Measurements from ENCODE around the gene KRT37. TPM values are rescaled to one million over a fixed set of nuclear protein-coding genes. Genes with fewer than 3 reads are reported as not detected.

KRT37 gene
- total and polyA plus RNA-seq, 3 donors from 2014 or later = not detected

GRCh38 chr17:41417576-41418015 lies 6.8 kb downstream of the KRT37 start:
- no peak overlapping the region for H3K4me3 ChIP-seq
- peak overlapping the region in 1 of 2 donors; percentile 5 for H3K27ac ChIP-seq
- no peaks in the 10 kb centered on the region for H3K27me3 ChIP-seq
- H3K4me1 ChIP-seq = peaks cover 35% of the 10 kb centered on the region
- 66 to 67% methylated on average over 4 of the region's 4 CpGs for whole genome bisulfite sequencing, 2 donors
- no peaks in the 10 kb centered on the region for H3K36me3 ChIP-seq (ENCODE audit: low read depth, missing control alignments)
- no peak for DNase-seq
- intact Hi-C loops (cut with DNase I; ENCODE audit: low total_unique reads) = no loop called here
- TF ChIP-seq CTCF (IDR thresholded peaks at IDR 0.05) (peak in 1 of 3 experiments; percentile 23), POLR2A (IDR thresholded peaks at IDR 0.05) (no peak)
- no peaks in the 10 kb centered on the region for H3K9me3 ChIP-seq

GRCh38 chr17:41417127-41417526 lies 7.3 kb downstream of the KRT37 start:
- no peak overlapping the region for H3K4me3 ChIP-seq
- no peak for DNase-seq
- no peaks in the 10 kb centered on the region for H3K36me3 ChIP-seq (ENCODE audit: low read depth, missing control alignments)
- TF ChIP-seq POLR2A (IDR thresholded peaks at IDR 0.05) (no peak), CTCF (IDR thresholded peaks at IDR 0.05) (no peak)
- WGBS, 2 donors = 95 to 97% methylated on average over 6 of the region's 6 CpGs
- H3K4me1 ChIP-seq = peaks cover 35% of the 10 kb centered on the region
- H3K27me3 ChIP-seq = no peaks in the 10 kb centered on the region
- no peaks in the 10 kb centered on the region for H3K9me3 ChIP-seq
- H3K27ac ChIP-seq = peak overlapping the region in 1 of 2 donors; percentile 5
- intact Hi-C loops (cut with DNase I; ENCODE audit: low total_unique reads) = no loop called here

DNA sequence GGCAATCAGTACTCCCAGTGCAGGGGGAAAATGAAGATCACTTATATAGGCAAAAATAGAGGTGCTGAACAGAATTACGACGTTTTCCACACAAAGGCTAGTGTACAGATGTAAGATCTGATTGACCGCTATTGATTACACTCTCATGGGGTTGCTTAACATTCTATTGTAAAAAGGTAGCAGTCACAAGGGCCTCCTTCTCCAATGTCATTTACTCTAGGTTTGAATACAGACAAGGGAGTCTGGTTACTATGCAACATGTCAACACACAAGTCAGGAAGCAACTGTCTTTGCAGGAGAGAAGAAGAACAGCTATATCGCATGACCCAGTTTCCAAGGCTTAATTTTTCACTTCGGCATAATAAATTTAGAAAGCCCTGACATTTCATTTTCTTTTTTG lies 7.9 kb downstream of the KRT37 start:
- WGBS, 2 donors = 63% methylated on average over 5 of the region's 5 CpGs
- no peak for DNase-seq
- Histone ChIP-seq H3K9me3 (no peaks in the 10 kb centered on the region), H3K4me1 (peaks cover 35% of the 10 kb centered on the region), H3K4me3 (no peak overlapping the region), H3K27ac (peak overlapping the region in 1 of 2 donors; percentile 5), H3K36me3 (ENCODE audit: low read depth, missing control alignments) (no peaks in the 10 kb centered on the region), H3K27me3 (no peaks in the 10 kb centered on the region)
- intact Hi-C loops (cut with DNase I; ENCODE audit: low total_unique reads) = no loop called here
- no peak for TF ChIP-seq CTCF (IDR thresholded peaks at IDR 0.05)
- TF ChIP-seq POLR2A (IDR thresholded peaks at IDR 0.05) = no peak

DNA sequence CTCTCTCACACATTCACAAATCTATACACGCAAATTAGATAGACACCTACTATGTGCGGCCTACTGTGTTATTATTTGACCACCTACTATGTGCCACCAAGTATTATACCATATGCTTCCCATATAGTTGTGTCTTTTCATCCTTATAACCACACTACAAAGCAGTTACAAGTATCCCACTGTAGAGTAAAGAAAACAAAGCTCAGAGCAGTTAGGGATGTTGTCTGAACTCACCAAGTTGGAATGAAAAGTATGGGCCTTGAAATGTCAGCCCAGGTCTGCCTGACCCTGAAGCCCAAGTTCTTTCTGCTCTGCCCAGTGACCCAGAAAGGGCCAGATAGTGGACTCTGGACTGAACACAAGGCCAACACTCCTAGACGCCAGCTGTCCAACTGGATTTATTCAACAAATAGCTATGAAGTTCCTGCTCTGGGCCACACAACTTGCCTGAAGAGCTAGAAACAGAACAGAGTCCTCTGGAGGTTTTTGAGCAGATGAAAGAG lies 8.5 kb downstream of the KRT37 start:
- TF ChIP-seq POLR2A (IDR thresholded peaks at IDR 0.05) = no peak
- peak in 1 of 3 experiments; percentile 1 for TF ChIP-seq CTCF (IDR thresholded peaks at IDR 0.05)
- DNase-seq = peak; percentile 83
- peaks cover 34% of the 10 kb centered on the region for H3K4me1 ChIP-seq
- H3K4me3 ChIP-seq = no peak overlapping the region
- H3K9me3 ChIP-seq = no peaks in the 10 kb centered on the region
- peak overlapping the region in 1 of 2 donors; percentile 48 for H3K27ac ChIP-seq
- no peaks in the 10 kb centered on the region for H3K36me3 ChIP-seq (ENCODE audit: low read depth, missing control alignments)
- 58 to 63% methylated on average over 3 of the region's 3 CpGs for WGBS, 2 donors
- no peaks in the 10 kb centered on the region for H3K27me3 ChIP-seq
- intact Hi-C loops (cut with DNase I; ENCODE audit: low total_unique reads) = no loop called here

GRCh38 chr17:41415411-41415810 lies 9.0 kb downstream of the KRT37 start:
- Histone ChIP-seq H3K27me3 (no peaks in the 10 kb centered on the region), H3K9me3 (no peaks in the 10 kb centered on the region), H3K36me3 (ENCODE audit: low read depth, missing control alignments) (no peaks in the 10 kb centered on the region), H3K4me3 (no peak overlapping the region), H3K27ac (peak overlapping the region in 1 of 2 donors; percentile 48), H3K4me1 (peaks cover 30% of the 10 kb centered on the region)
- intact Hi-C loops (cut with DNase I; ENCODE audit: low total_unique reads) = no loop called here
- TF ChIP-seq CTCF (IDR thresholded peaks at IDR 0.05) (no peak), POLR2A (IDR thresholded peaks at IDR 0.05) (no peak)
- 60% methylated on average over 4 of the region's 4 CpGs for WGBS, 2 donors
- no peak for DNase-seq

Data from testis (tissue), 3 donors.